ENCODE measurements around the gene SMPDL3A. TPM values are rescaled to one million over a fixed set of nuclear protein-coding genes. Genes with fewer than 3 reads are reported as not detected.

SMPDL3A gene
- total RNA-seq, 1 experiment from 2014 or later = 10.3 TPM

GRCh38 chr6:122753000-122753687, 35.9 kb upstream of the SMPDL3A start:
- ChIA-PET POLR2A (ENCODE audit: low non-redundant PET) (no interaction called here), CTCF (no interaction called here)
- Histone ChIP-seq H3K4me3 (ENCODE audit: low read depth, low read length, poor library complexity, severe bottlenecking) (no peak overlapping the region), H3K27me3 (replicated peaks; ENCODE audit: insufficient read depth, low read depth, low read length, poor library complexity) (no peaks in the 10 kb centered on the region), H3K9me3 (ENCODE audit: low read depth, low read length, poor library complexity, severe bottlenecking) (no peaks in the 10 kb centered on the region), H3K4me1 (ENCODE audit: insufficient read depth, low read length, poor library complexity, severe bottlenecking) (peaks cover 18% of the 10 kb centered on the region), H3K36me3 (ENCODE audit: insufficient read depth, low read length, poor library complexity, severe bottlenecking) (no peaks in the 10 kb centered on the region), H3K27ac (ENCODE audit: low read depth, low read length, poor library complexity, severe bottlenecking) (peak overlapping the region; percentile 29)
- intact Hi-C loops (cut with micrococcal nuclease; ENCODE audit: unreplicated experiment) = no loop called here
- DNase-seq (ENCODE audit: low spot score) = no peak
- TF ChIP-seq EZH2 (IDR thresholded peaks at IDR 0.05; ENCODE audit: borderline replicate concordance, low read depth, low read length, poor library complexity, severe bottlenecking) (no peak), CTCF (conservative IDR thresholded peaks at IDR 0.05; ENCODE audit: low read depth, low read length) (no peak)
- BruUV-seq (replicated peaks) = no TSS peak

GRCh38 chr6:122753688-122754056, 35.4 kb upstream of the SMPDL3A start:
- no TSS peak for BruUV-seq (replicated peaks)
- POLR2A ChIA-PET (ENCODE audit: low non-redundant PET) = no interaction called here
- no peak for DNase-seq (ENCODE audit: low spot score)
- TF ChIP-seq CTCF (conservative IDR thresholded peaks at IDR 0.05; ENCODE audit: low read depth, low read length) (no peak), EZH2 (IDR thresholded peaks at IDR 0.05; ENCODE audit: borderline replicate concordance, low read depth, low read length, poor library complexity, severe bottlenecking) (no peak)
- Histone ChIP-seq H3K4me3 (ENCODE audit: low read depth, low read length, poor library complexity, severe bottlenecking) (no peak overlapping the region), H3K27me3 (replicated peaks; ENCODE audit: insufficient read depth, low read depth, low read length, poor library complexity) (no peaks in the 10 kb centered on the region), H3K4me1 (ENCODE audit: insufficient read depth, low read length, poor library complexity, severe bottlenecking) (peaks cover 18% of the 10 kb centered on the region), H3K9me3 (ENCODE audit: low read depth, low read length, poor library complexity, severe bottlenecking) (no peaks in the 10 kb centered on the region), H3K36me3 (ENCODE audit: insufficient read depth, low read length, poor library complexity, severe bottlenecking) (no peaks in the 10 kb centered on the region), H3K27ac (ENCODE audit: low read depth, low read length, poor library complexity, severe bottlenecking) (peak overlapping the region; percentile 29)
- CTCF ChIA-PET = no interaction called here
- intact Hi-C loops (cut with micrococcal nuclease; ENCODE audit: unreplicated experiment) = no loop called here

GRCh38 chr6:122754191-122754731, 34.8 kb upstream of the SMPDL3A start:
- TF ChIP-seq EZH2 (IDR thresholded peaks at IDR 0.05; ENCODE audit: borderline replicate concordance, low read depth, low read length, poor library complexity, severe bottlenecking) = no peak
- TF ChIP-seq CTCF (conservative IDR thresholded peaks at IDR 0.05; ENCODE audit: low read depth, low read length) = no peak
- Histone ChIP-seq H3K4me1 (ENCODE audit: insufficient read depth, low read length, poor library complexity, severe bottlenecking) (peaks cover 23% of the 10 kb centered on the region), H3K27me3 (replicated peaks; ENCODE audit: insufficient read depth, low read depth, low read length, poor library complexity) (no peaks in the 10 kb centered on the region), H3K36me3 (ENCODE audit: insufficient read depth, low read length, poor library complexity, severe bottlenecking) (no peaks in the 10 kb centered on the region), H3K9me3 (ENCODE audit: low read depth, low read length, poor library complexity, severe bottlenecking) (no peaks in the 10 kb centered on the region), H3K27ac (ENCODE audit: low read depth, low read length, poor library complexity, severe bottlenecking) (no peak overlapping the region), H3K4me3 (ENCODE audit: low read depth, low read length, poor library complexity, severe bottlenecking) (no peak overlapping the region)
- POLR2A ChIA-PET (ENCODE audit: low non-redundant PET) = no interaction called here
- DNase-seq (ENCODE audit: low spot score) = no peak
- intact Hi-C loops (cut with micrococcal nuclease; ENCODE audit: unreplicated experiment) = no loop called here
- BruUV-seq (replicated peaks) = no TSS peak
- CTCF ChIA-PET = no interaction called here
